RWPE1 (cell line): ENCODE results near the gene ZCCHC14.

ENCODE experiments used
- CTCF ChIA-PET: fragments of 350-600 bp; sonication (Branson Sonifier 250); formaldehyde crosslinking; extraction: SDS; loops from one replicate; lab custom pipeline; 2021; lab: Yijun Ruan, JAX
- POLR2A ChIA-PET: fragments of 400-600 bp; formaldehyde crosslinking; extraction: SDS; loops from one replicate; lab custom pipeline; 2020; ENCODE audit warnings: antibody characterized with exemption; ENCODE audit not compliant: low non-redundant PET; lab: Yijun Ruan, JAX
- DNase-seq: peaks from one replicate; pipeline ENCODE4 v3.0.0; 2012; ENCODE audit warnings: low spot score
- H3K27ac ChIP-seq: fragments of 450-650 bp; 2 replicates; pipeline ENCODE4 v1.5.1; 2017
- TF ChIP-seq, protein P1 (sequence below): fragments of 450-650 bp; conservative IDR thresholded peaks from 2 replicates; pipeline ENCODE4 v1.5.1; 2017; ENCODE audit warnings: low read depth, mild to moderate bottlenecking

ZCCHC14 gene

GRCh38 chr16:87416826-87417527 lies 75.8 kb downstream of the ZCCHC14 start:
- TF ChIP-seq, protein P1, sequence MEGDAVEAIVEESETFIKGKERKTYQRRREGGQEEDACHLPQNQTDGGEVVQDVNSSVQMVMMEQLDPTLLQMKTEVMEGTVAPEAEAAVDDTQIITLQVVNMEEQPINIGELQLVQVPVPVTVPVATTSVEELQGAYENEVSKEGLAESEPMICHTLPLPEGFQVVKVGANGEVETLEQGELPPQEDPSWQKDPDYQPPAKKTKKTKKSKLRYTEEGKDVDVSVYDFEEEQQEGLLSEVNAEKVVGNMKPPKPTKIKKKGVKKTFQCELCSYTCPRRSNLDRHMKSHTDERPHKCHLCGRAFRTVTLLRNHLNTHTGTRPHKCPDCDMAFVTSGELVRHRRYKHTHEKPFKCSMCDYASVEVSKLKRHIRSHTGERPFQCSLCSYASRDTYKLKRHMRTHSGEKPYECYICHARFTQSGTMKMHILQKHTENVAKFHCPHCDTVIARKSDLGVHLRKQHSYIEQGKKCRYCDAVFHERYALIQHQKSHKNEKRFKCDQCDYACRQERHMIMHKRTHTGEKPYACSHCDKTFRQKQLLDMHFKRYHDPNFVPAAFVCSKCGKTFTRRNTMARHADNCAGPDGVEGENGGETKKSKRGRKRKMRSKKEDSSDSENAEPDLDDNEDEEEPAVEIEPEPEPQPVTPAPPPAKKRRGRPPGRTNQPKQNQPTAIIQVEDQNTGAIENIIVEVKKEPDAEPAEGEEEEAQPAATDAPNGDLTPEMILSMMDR = peak; percentile 73
- peak overlapping the region; percentile 29 for H3K27ac ChIP-seq
- ChIA-PET POLR2A (interaction anchor here (0.5 kb wide), 1 partner anchor 53 kb away, joined by 3 read pairs; no protein-coding TSS in a partner anchor), CTCF (interaction anchor here (0.6 to 2.8 kb wide), 7 partner anchors 10 to 1137 kb away, joined by 3 to 35 read pairs (median 4); no protein-coding TSS in a partner anchor)
- DNase-seq = no peak

- CTCF ChIA-PET = interaction anchor here (0.6 to 2.8 kb wide), 3 partner anchors 174 to 834 kb away, joined by 3 to 35 read pairs (median 4); no protein-coding TSS in a partner anchor
- H3K27ac ChIP-seq = no peak overlapping the region
- DNase-seq = no peak
- POLR2A ChIA-PET = no interaction called here
- TF ChIP-seq, protein P1 = no peak
These were observed 77.4 kb downstream of the ZCCHC14 start for GRCh38 chr16:87415441-87415840.

- CTCF ChIA-PET = no interaction called here
- POLR2A ChIA-PET = no interaction called here
- DNase-seq = no peak
- TF ChIP-seq, protein P1 = no peak
- H3K27ac ChIP-seq = no peak overlapping the region
These were observed 78.6 kb downstream of the ZCCHC14 start for GRCh38 chr16:87414251-87414680.

GRCh38 chr16:87412996-87413421 lies 79.8 kb downstream of the ZCCHC14 start:
- POLR2A ChIA-PET = no interaction called here
- CTCF ChIA-PET = interaction anchor here (1.1 kb wide), 1 partner anchor 223 kb away, joined by 4 read pairs; no protein-coding TSS in a partner anchor

GRCh38 chr16:87412371-87412995 lies 80.3 kb downstream of the ZCCHC14 start:
- DNase-seq = no peak
- TF ChIP-seq, protein P1 = no peak
- ChIA-PET POLR2A (no interaction called here), CTCF (interaction anchor here (1.1 kb wide), 1 partner anchor 224 kb away, joined by 4 read pairs; no protein-coding TSS in a partner anchor)
- no peak overlapping the region for H3K27ac ChIP-seq

More at GRCh38 chr16:87412996-87413421, 79.8 kb downstream of the ZCCHC14 start:
- TF ChIP-seq, protein P1 = no peak
- DNase-seq = no peak
- H3K27ac ChIP-seq = no peak overlapping the region
